Epithelial cell of proximal tubule (primary cell): ENCODE results near the gene SFRP5. TPM values are rescaled to one million over a fixed set of nuclear protein-coding genes. Genes with fewer than 3 reads are reported as not detected.

ENCODE experiments used
- DNase-seq: peaks from one replicate; pipeline ENCODE4 v3.0.0-alpha.2; 2011; ENCODE audit warnings: low read depth
- H3K4me3 ChIP-seq: 2 replicates; pipeline ENCODE4 v1.5.1; 2011; ENCODE audit warnings: low read depth, mild to moderate bottlenecking, low read length
- CTCF ChIP-seq: conservative IDR thresholded peaks from 2 replicates; pipeline ENCODE4 v1.5.1; 2012; ENCODE audit warnings: low read depth, mild to moderate bottlenecking, low read length
- total RNA-seq: library from RNA; depleted of rRNA; stranded (reverse); fragments of >200 nt; gene quantifications from 2 replicates; pipeline ENCODE4 v1.2.3, GENCODE V29; 2015

SFRP5 gene
- total RNA-seq, 1 donor from 2014 or later, result not detected

- no peak for TF ChIP-seq CTCF
- no peak overlapping the region for H3K4me3 ChIP-seq
- no peak for DNase-seq
Observed at GRCh38 chr10:97718659-97719142, 53.1 kb downstream of the SFRP5 start.

DNA sequence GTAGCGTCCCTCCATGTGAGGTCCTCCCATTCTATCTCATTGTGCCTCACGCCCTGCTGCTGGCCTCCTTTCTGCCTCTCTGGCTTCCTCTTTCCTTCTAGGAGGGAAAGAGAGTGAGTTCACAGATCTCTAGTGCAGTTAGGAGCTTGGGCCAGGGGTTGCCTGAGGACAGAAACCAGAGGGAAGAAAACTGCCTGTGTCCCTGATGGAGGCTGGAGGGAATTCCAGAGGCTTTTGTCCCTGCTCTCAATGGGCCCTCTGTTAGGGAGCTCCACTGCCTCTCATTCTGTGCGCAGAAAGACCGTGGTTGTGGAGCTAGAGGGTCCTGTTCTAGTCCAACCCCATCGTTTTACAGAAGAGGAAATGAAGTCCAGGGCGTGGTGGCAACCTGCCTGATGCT lies 53.6 kb downstream of the SFRP5 start:
- no peak for DNase-seq
- no peak for TF ChIP-seq CTCF
- H3K4me3 ChIP-seq, result no peak overlapping the region

DNA sequence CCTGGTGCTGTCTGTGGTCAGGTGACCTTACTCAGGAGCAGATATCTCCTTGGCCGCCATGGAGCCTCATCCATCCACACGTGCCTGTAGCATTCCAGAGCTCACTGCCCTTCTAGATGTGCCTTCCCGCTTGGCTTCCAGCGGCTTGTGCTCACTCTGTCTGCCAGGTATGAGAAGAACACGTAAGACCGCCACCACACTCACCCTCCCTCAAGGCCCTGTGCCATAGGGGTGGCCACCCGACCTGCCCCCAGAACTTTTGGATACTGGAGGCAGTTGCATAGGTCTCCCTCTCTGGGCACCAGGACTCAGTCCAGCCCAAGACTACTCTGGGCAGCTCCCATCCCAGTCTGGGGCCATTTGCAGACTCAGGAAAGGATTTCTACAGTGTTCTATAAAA lies 54.2 kb downstream of the SFRP5 start:
- no peak for DNase-seq
- TF ChIP-seq CTCF, result no peak
- H3K4me3 ChIP-seq, result no peak overlapping the region

Other genes with a start within 250 kb of the SFRP5 start
- gene ANKRD2, start 199.2 kb downstream of the SFRP5 start, total RNA-seq, result 3.3 and 6.8 TPM in 2 replicates
- 4.1 and 10.8 TPM in 2 replicates for gene HOGA1, start 187.6 kb downstream of the SFRP5 start, total RNA-seq
- 0.12 TPM in 1 of 2 replicates, not detected in the other for gene C10orf62, start 182.3 kb downstream of the SFRP5 start, total RNA-seq
- 3.6 and 5.7 TPM in 2 replicates for gene MORN4, start 138.5 kb downstream of the SFRP5 start, total RNA-seq
- gene PI4K2A, start 131.3 kb downstream of the SFRP5 start, total RNA-seq, result 14.0 and 28.6 TPM in 2 replicates
- 6.5 and 12.0 TPM in 2 replicates for gene AVPI1, start 84.8 kb downstream of the SFRP5 start, total RNA-seq
- 21.2 and 30.5 TPM in 2 replicates for gene MARVELD1, start 58.3 kb downstream of the SFRP5 start, total RNA-seq
- gene ZFYVE27, start 34.9 kb downstream of the SFRP5 start, total RNA-seq, result 13.5 and 23.6 TPM in 2 replicates
- gene GOLGA7B, start 77.8 kb upstream of the SFRP5 start, total RNA-seq, result 0.12 and 0.43 TPM in 2 replicates